Panc1 (cell line): ENCODE measurements around the gene TSPAN17.

Experiments used
- POLR2AphosphoS5 ChIP-seq: IDR thresholded peaks from 2 replicates; pipeline ENCODE4 v1.6.1; 2012; ENCODE audit warnings: mild to moderate bottlenecking, low read depth, low read length, moderate library complexity
- TF ChIP-seq, protein P1 (sequence below): fragments of 450-650 bp; IDR thresholded peaks from 2 replicates; pipeline ENCODE4 v1.5.1; 2017; ENCODE audit warnings: mild to moderate bottlenecking

DNA sequence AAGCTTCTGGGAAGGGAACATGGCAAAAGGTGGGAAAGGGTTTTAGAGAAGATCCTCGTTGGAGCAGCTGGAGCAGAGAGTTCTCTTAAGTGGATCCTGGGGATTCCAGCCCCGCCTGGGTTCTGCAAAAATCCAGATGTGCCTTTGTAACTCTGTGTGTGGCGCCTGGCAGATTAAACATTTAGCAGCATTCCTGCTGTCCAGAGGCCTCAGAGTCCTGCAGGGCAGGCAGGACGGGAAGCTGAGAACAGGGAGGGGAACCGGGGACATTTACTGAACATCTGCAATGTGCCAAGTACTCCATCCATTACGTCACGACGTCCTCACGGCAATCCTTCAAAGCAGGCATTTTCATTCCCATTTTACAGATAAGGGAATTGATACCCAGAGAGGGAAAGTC is 10.9 kb upstream of the TSPAN17 start:
- TF ChIP-seq, protein P1, sequence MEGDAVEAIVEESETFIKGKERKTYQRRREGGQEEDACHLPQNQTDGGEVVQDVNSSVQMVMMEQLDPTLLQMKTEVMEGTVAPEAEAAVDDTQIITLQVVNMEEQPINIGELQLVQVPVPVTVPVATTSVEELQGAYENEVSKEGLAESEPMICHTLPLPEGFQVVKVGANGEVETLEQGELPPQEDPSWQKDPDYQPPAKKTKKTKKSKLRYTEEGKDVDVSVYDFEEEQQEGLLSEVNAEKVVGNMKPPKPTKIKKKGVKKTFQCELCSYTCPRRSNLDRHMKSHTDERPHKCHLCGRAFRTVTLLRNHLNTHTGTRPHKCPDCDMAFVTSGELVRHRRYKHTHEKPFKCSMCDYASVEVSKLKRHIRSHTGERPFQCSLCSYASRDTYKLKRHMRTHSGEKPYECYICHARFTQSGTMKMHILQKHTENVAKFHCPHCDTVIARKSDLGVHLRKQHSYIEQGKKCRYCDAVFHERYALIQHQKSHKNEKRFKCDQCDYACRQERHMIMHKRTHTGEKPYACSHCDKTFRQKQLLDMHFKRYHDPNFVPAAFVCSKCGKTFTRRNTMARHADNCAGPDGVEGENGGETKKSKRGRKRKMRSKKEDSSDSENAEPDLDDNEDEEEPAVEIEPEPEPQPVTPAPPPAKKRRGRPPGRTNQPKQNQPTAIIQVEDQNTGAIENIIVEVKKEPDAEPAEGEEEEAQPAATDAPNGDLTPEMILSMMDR, result no peak
- TF ChIP-seq POLR2AphosphoS5, result no peak
